Measurements from ENCODE around the gene PRR33.

GRCh38 chr11:1882265-1883238 is 9.1 kb downstream of the PRR33 start:
- TF ChIP-seq, protein P1, sequence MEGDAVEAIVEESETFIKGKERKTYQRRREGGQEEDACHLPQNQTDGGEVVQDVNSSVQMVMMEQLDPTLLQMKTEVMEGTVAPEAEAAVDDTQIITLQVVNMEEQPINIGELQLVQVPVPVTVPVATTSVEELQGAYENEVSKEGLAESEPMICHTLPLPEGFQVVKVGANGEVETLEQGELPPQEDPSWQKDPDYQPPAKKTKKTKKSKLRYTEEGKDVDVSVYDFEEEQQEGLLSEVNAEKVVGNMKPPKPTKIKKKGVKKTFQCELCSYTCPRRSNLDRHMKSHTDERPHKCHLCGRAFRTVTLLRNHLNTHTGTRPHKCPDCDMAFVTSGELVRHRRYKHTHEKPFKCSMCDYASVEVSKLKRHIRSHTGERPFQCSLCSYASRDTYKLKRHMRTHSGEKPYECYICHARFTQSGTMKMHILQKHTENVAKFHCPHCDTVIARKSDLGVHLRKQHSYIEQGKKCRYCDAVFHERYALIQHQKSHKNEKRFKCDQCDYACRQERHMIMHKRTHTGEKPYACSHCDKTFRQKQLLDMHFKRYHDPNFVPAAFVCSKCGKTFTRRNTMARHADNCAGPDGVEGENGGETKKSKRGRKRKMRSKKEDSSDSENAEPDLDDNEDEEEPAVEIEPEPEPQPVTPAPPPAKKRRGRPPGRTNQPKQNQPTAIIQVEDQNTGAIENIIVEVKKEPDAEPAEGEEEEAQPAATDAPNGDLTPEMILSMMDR (conservative IDR thresholded peaks at IDR 0.05 in 1 of 2, IDR thresholded peaks at IDR 0.05 in 1 of 2; ENCODE audit: extremely low read depth in 1 of 2, insufficient read depth in 1 of 2, low read depth in 1 of 2, low read length in 2 of 2), result peak; percentile 76 to 94
- TF ChIP-seq EZH2 (IDR thresholded peaks at IDR 0.05; ENCODE audit: borderline replicate concordance, low read length), result no peak

Measured in mammary epithelial cell (primary cell).